CD8-positive, alpha-beta memory T cell (primary cell): Measurements from ENCODE around the gene DNAH2. TPM values are rescaled to one million over a fixed set of nuclear protein-coding genes. Genes with fewer than 3 reads are reported as not detected.

Experiments used
- CTCF ChIA-PET: fragments of 350-600 bp; sonication (Branson Sonifier 250); formaldehyde crosslinking; loops from one replicate; lab custom pipeline; 2021; ENCODE audit warnings: antibody characterized with exemption; lab: Charles Lee
- POLR2A ChIA-PET: fragments of 350-600 bp; sonication (Branson Sonifier 250); formaldehyde crosslinking; loops from one replicate; lab custom pipeline; 2021; ENCODE audit warnings: antibody characterized with exemption; lab: Charles Lee
- DNase-seq, 5 donors: peaks; one replicate each; pipeline versions ENCODE4 v3.0.0 to v3.0.0-alpha.2; 2020 to 2022; ENCODE audit warnings: mixed read lengths in 1 of 5
- H3K27ac ChIP-seq: one replicate; pipeline ENCODE4 v1.7.0; 2013; ENCODE audit warnings: low read depth, mild to moderate bottlenecking, low read length, moderate library complexity
- H3K27me3 ChIP-seq: 2 replicates; pipeline ENCODE4 v1.7.0; 2013; ENCODE audit warnings: low read length, mild to moderate bottlenecking; ENCODE audit not compliant: insufficient read depth, poor library complexity, severe bottlenecking
- H3K36me3 ChIP-seq: 2 replicates; pipeline ENCODE4 v1.7.0; 2013; ENCODE audit warnings: mild to moderate bottlenecking, low read length, moderate library complexity; ENCODE audit not compliant: insufficient read depth
- H3K4me1 ChIP-seq: 2 replicates; pipeline ENCODE4 v1.7.0; 2013; ENCODE audit warnings: mild to moderate bottlenecking, low read length, moderate library complexity; ENCODE audit not compliant: insufficient read depth
- H3K4me3 ChIP-seq: 2 replicates; pipeline ENCODE4 v1.7.0; 2013; ENCODE audit warnings: mild to moderate bottlenecking, low read length
- H3K9me3 ChIP-seq: 2 replicates; pipeline ENCODE4 v1.7.0; 2013; ENCODE audit warnings: mild to moderate bottlenecking, low read length
- H3K27ac Mint-ChIP-seq, 8 donors: one replicate each; pipeline ENCODE4 v1.8.0; 2020 to 2021; ENCODE audit warnings: mixed read lengths in 8 of 8, mild to moderate bottlenecking in 6 of 8, inconsistent platforms in 3 of 8, moderate library complexity in 3 of 8
- H3K27me3 Mint-ChIP-seq, 2 donors: one replicate each; pipeline ENCODE4 v1.8.0; 2020 to 2021; ENCODE audit warnings: mixed read lengths in 2 of 2, mild to moderate bottlenecking in 1 of 2, moderate library complexity in 1 of 2
- H3K36me3 Mint-ChIP-seq, 3 donors: one replicate each; pipeline ENCODE4 v1.8.0; 2020 to 2021; ENCODE audit warnings: mixed read lengths in 3 of 3, inconsistent platforms in 1 of 3, mild to moderate bottlenecking in 1 of 3
- H3K4me1 Mint-ChIP-seq, 3 donors: one replicate each; pipeline ENCODE4 v1.8.0; 2020 to 2021; ENCODE audit warnings: mixed read lengths in 3 of 3, inconsistent platforms in 1 of 3, mild to moderate bottlenecking in 1 of 3
- H3K4me3 Mint-ChIP-seq, 7 donors: one replicate each; pipeline ENCODE4 v1.8.0; 2020 to 2021; ENCODE audit warnings: mixed read lengths in 7 of 7, mild to moderate bottlenecking in 6 of 7, moderate library complexity in 4 of 7, inconsistent platforms in 2 of 7
- H3K9me3 Mint-ChIP-seq, 5 donors: one replicate each; pipeline ENCODE4 v1.8.0; 2020 to 2022; ENCODE audit warnings: mixed read lengths in 5 of 5, mild to moderate bottlenecking in 3 of 5, moderate library complexity in 2 of 5, inconsistent platforms in 1 of 5
- polyA plus RNA-seq: library from polyadenylated mRNA; unstranded; fragments of 300-500 nt; fragmentation: Illumina TruSeq; gene quantifications from one replicate; pipeline ENCODE4 v1.2.3, GENCODE V29; 2021
- total RNA-seq, 2 experiments: library from RNA; stranded (reverse); gene quantifications; one replicate each; pipeline ENCODE4 v1.2.3, GENCODE V29; 2021

DNAH2 gene
- total and polyA plus RNA-seq, 3 experiments from 2014 or later, result not detected

GRCh38 chr17:7754656-7755055, 37.1 kb downstream of the DNAH2 start:
- Histone ChIP-seq H3K27me3 (no peaks in the 10 kb centered on the region), H3K27ac (no peak overlapping the region), H3K4me1 (no peaks in the 10 kb centered on the region), H3K4me3 (no peak overlapping the region), H3K36me3 (no peaks in the 10 kb centered on the region), H3K9me3 (no peaks in the 10 kb centered on the region)
- H3K4me1 Mint-ChIP-seq, result no peaks in the 10 kb centered on the region
- no peak overlapping the region for H3K27ac Mint-ChIP-seq
- no peak overlapping the region for H3K4me3 Mint-ChIP-seq
- DNase-seq, result no peak
- ChIA-PET POLR2A (no interaction called here), CTCF (no interaction called here)
- peaks cover 0 to 3% (median 0%) of the 10 kb centered on the region in 3 donors for H3K36me3 Mint-ChIP-seq
- H3K9me3 Mint-ChIP-seq, result no peaks in the 10 kb centered on the region
- peaks cover 2 to 24% of the 10 kb centered on the region in 2 donors for H3K27me3 Mint-ChIP-seq

GRCh38 chr17:7755095-7755890, 37.7 kb downstream of the DNAH2 start:
- Histone ChIP-seq H3K4me3 (no peak overlapping the region), H3K36me3 (no peaks in the 10 kb centered on the region), H3K27ac (no peak overlapping the region), H3K4me1 (no peaks in the 10 kb centered on the region), H3K27me3 (no peaks in the 10 kb centered on the region), H3K9me3 (no peaks in the 10 kb centered on the region)
- CTCF ChIA-PET, result no interaction called here
- H3K4me1 Mint-ChIP-seq, result no peaks in the 10 kb centered on the region
- POLR2A ChIA-PET, result no interaction called here
- H3K4me3 Mint-ChIP-seq, result no peak overlapping the region
- H3K9me3 Mint-ChIP-seq, result no peaks in the 10 kb centered on the region
- no peak overlapping the region for H3K27ac Mint-ChIP-seq
- peaks cover 0 to 3% (median 0%) of the 10 kb centered on the region in 3 donors for H3K36me3 Mint-ChIP-seq
- no peak for DNase-seq
- H3K27me3 Mint-ChIP-seq, result peaks cover 2 to 24% of the 10 kb centered on the region in 2 donors

- no peak overlapping the region for H3K27ac ChIP-seq
- H3K9me3 Mint-ChIP-seq, result no peaks in the 10 kb centered on the region
- H3K36me3 ChIP-seq, result no peaks in the 10 kb centered on the region
- H3K27ac Mint-ChIP-seq, result no peak overlapping the region
- H3K4me1 ChIP-seq, result no peaks in the 10 kb centered on the region
- no peaks in the 10 kb centered on the region for H3K9me3 ChIP-seq
- POLR2A ChIA-PET, result no interaction called here
- H3K4me3 ChIP-seq, result no peak overlapping the region
- H3K36me3 Mint-ChIP-seq, result peaks cover 0 to 3% (median 0%) of the 10 kb centered on the region in 3 donors
- no peaks in the 10 kb centered on the region for H3K4me1 Mint-ChIP-seq
- H3K4me3 Mint-ChIP-seq, result no peak overlapping the region
- DNase-seq, result no peak
- CTCF ChIA-PET, result interaction anchor here (1.1 kb wide), 1 partner anchor 12 kb away, joined by 3 read pairs; no protein-coding TSS in a partner anchor
- no peaks in the 10 kb centered on the region for H3K27me3 ChIP-seq
- H3K27me3 Mint-ChIP-seq, result peaks cover 2 to 21% of the 10 kb centered on the region in 2 donors
These were observed 39.4 kb downstream of the DNAH2 start for GRCh38 chr17:7756968-7757367.

- Mint-ChIP-seq H3K36me3 (no peaks in the 10 kb centered on the region), H3K9me3 (no peaks in the 10 kb centered on the region), H3K4me1 (no peaks in the 10 kb centered on the region), H3K27ac (peak overlapping the region in 1 of 8 donors; percentile 11), H3K27me3 (peaks cover 2 to 22% of the 10 kb centered on the region in 2 donors), H3K4me3 (no peak overlapping the region)
- POLR2A ChIA-PET, result no interaction called here
- CTCF ChIA-PET, result interaction anchor here (0.7 kb wide), 1 partner anchor 1064 kb away, joined by 3 read pairs; no protein-coding TSS in a partner anchor
- Histone ChIP-seq H3K4me3 (no peak overlapping the region), H3K27me3 (no peaks in the 10 kb centered on the region), H3K36me3 (no peaks in the 10 kb centered on the region), H3K9me3 (no peaks in the 10 kb centered on the region), H3K27ac (no peak overlapping the region), H3K4me1 (no peaks in the 10 kb centered on the region)
- DNase-seq, result no peak
These were observed 46.4 kb downstream of the DNAH2 start for GRCh38 chr17:7763919-7764318.

GRCh38 chr17:7767004-7767403, 49.5 kb downstream of the DNAH2 start:
- H3K4me3 Mint-ChIP-seq, result no peak overlapping the region
- no peak overlapping the region for H3K27ac Mint-ChIP-seq
- H3K4me1 ChIP-seq, result no peaks in the 10 kb centered on the region
- H3K27me3 Mint-ChIP-seq, result peaks cover 9 to 43% of the 10 kb centered on the region in 2 donors
- POLR2A ChIA-PET, result no interaction called here
- CTCF ChIA-PET, result no interaction called here
- H3K9me3 Mint-ChIP-seq, result no peaks in the 10 kb centered on the region
- no peaks in the 10 kb centered on the region for H3K36me3 ChIP-seq
- H3K27ac ChIP-seq, result no peak overlapping the region
- no peaks in the 10 kb centered on the region for H3K4me1 Mint-ChIP-seq
- no peaks in the 10 kb centered on the region for H3K36me3 Mint-ChIP-seq
- no peaks in the 10 kb centered on the region for H3K27me3 ChIP-seq
- no peaks in the 10 kb centered on the region for H3K9me3 ChIP-seq
- DNase-seq, result no peak
- H3K4me3 ChIP-seq, result no peak overlapping the region

- Histone ChIP-seq H3K4me3 (no peak overlapping the region), H3K36me3 (no peaks in the 10 kb centered on the region), H3K9me3 (no peaks in the 10 kb centered on the region), H3K4me1 (no peaks in the 10 kb centered on the region), H3K27me3 (no peaks in the 10 kb centered on the region), H3K27ac (no peak overlapping the region)
- no peak for DNase-seq
- Mint-ChIP-seq H3K9me3 (no peaks in the 10 kb centered on the region), H3K36me3 (no peaks in the 10 kb centered on the region), H3K4me1 (no peaks in the 10 kb centered on the region), H3K27ac (no peak overlapping the region), H3K4me3 (no peak overlapping the region), H3K27me3 (peaks cover 9 to 47% of the 10 kb centered on the region in 2 donors)
- POLR2A ChIA-PET, result no interaction called here
- CTCF ChIA-PET, result no interaction called here
These were observed 50.0 kb downstream of the DNAH2 start for GRCh38 chr17:7767405-7768021.

GRCh38 chr17:7769854-7770253, 52.3 kb downstream of the DNAH2 start:
- Histone ChIP-seq H3K4me1 (no peaks in the 10 kb centered on the region), H3K36me3 (no peaks in the 10 kb centered on the region), H3K27me3 (no peaks in the 10 kb centered on the region), H3K27ac (no peak overlapping the region), H3K9me3 (no peaks in the 10 kb centered on the region), H3K4me3 (no peak overlapping the region)
- no peaks in the 10 kb centered on the region for H3K4me1 Mint-ChIP-seq
- DNase-seq, result no peak
- no peak overlapping the region for H3K4me3 Mint-ChIP-seq
- no peak overlapping the region for H3K27ac Mint-ChIP-seq
- H3K36me3 Mint-ChIP-seq, result no peaks in the 10 kb centered on the region
- POLR2A ChIA-PET, result no interaction called here
- CTCF ChIA-PET, result no interaction called here
- peaks cover 21 to 66% of the 10 kb centered on the region in 2 donors for H3K27me3 Mint-ChIP-seq
- no peaks in the 10 kb centered on the region for H3K9me3 Mint-ChIP-seq

GRCh38 chr17:7774055-7774521, 56.5 kb downstream of the DNAH2 start:
- Mint-ChIP-seq H3K27me3 (peaks cover 33 to 69% of the 10 kb centered on the region in 2 donors), H3K4me1 (no peaks in the 10 kb centered on the region), H3K36me3 (no peaks in the 10 kb centered on the region), H3K9me3 (no peaks in the 10 kb centered on the region), H3K4me3 (no peak overlapping the region), H3K27ac (no peak overlapping the region)
- Histone ChIP-seq H3K4me3 (no peak overlapping the region), H3K27me3 (no peaks in the 10 kb centered on the region), H3K9me3 (no peaks in the 10 kb centered on the region), H3K36me3 (no peaks in the 10 kb centered on the region), H3K4me1 (no peaks in the 10 kb centered on the region), H3K27ac (no peak overlapping the region)
- no peak for DNase-seq
- CTCF ChIA-PET, result no interaction called here
- POLR2A ChIA-PET, result no interaction called here
